HG02943 (cell line): Measurements from ENCODE around the gene UBE2Q1.
"Not testable (repeated sequence)": the region's sequence is repeated elsewhere in the genome, so short reads cannot be mapped to it uniquely, and the experiment has no call there.

Source experiments
- ATAC-seq: cut with Tn5 transposase; IDR thresholded peaks from one replicate; pipeline ENCODE4 v1.9.1; 2021; ENCODE audit warnings: mild to moderate bottlenecking, low read depth, moderate library complexity; ENCODE audit not compliant: unreplicated experiment

Gene UBE2Q1

GRCh38 chr1:154553056-154554030, 5.1 kb downstream of the UBE2Q1 start:
- ATAC-seq: no peak

GRCh38 chr1:154552036-154552435, 6.4 kb downstream of the UBE2Q1 start:
- no peak for ATAC-seq

GRCh38 chr1:154551474-154551873, 7.0 kb downstream of the UBE2Q1 start:
- ATAC-seq: no peak

- no peak for ATAC-seq
Observed at GRCh38 chr1:154550657-154551056, 7.8 kb downstream of the UBE2Q1 start.

GRCh38 chr1:154550070-154550469, 8.4 kb downstream of the UBE2Q1 start:
- no peak for ATAC-seq

- ATAC-seq: no peak
Observed at GRCh38 chr1:154549202-154549770, 9.2 kb downstream of the UBE2Q1 start.

GRCh38 chr1:154548028-154548427, 10.4 kb downstream of the UBE2Q1 start:
- no peak for ATAC-seq

GRCh38 chr1:154547105-154547732, 11.2 kb downstream of the UBE2Q1 start:
- no peak for ATAC-seq

- no peak for ATAC-seq
Observed at GRCh38 chr1:154546264-154547063, 12.0 kb downstream of the UBE2Q1 start.

- ATAC-seq: no peak
Observed at GRCh38 chr1:154541231-154541630, 17.2 kb downstream of the UBE2Q1 start.

GRCh38 chr1:154539486-154540483, 18.7 kb downstream of the UBE2Q1 start:
- ATAC-seq: no peak

GRCh38 chr1:154536570-154536969, 21.9 kb downstream of the UBE2Q1 start:
- ATAC-seq: no peak

GRCh38 chr1:154533952-154534844, 24.3 kb downstream of the UBE2Q1 start:
- ATAC-seq: no peak

GRCh38 chr1:154531950-154532349, 26.5 kb downstream of the UBE2Q1 start:
- ATAC-seq: not testable (repeated sequence)

GRCh38 chr1:154529308-154529707, 29.2 kb downstream of the UBE2Q1 start:
- ATAC-seq: no peak

- ATAC-seq: no peak
Observed at GRCh38 chr1:154527192-154527591, 31.3 kb downstream of the UBE2Q1 start.

GRCh38 chr1:154524881-154525280, 33.6 kb downstream of the UBE2Q1 start:
- no peak for ATAC-seq

GRCh38 chr1:154521695-154522094, 36.8 kb downstream of the UBE2Q1 start:
- ATAC-seq: no peak
